Activated CD4-positive, alpha-beta T cell treated with anti-CD3 and anti-CD28 coated beads, Interleukin-2, amount 10 ng/mL, durations not matched to agents 24 days and 14 days (primary cell): ENCODE data around the gene HSFX4. TPM values are rescaled to one million over a fixed set of nuclear protein-coding genes. Genes with fewer than 3 reads are reported as not detected.
"Not testable (repeated sequence)": the region's sequence is repeated elsewhere in the genome, so short reads cannot be mapped to it uniquely, and the experiment has no call there.

Experiments
- DNase-seq: peaks from one replicate; pipeline ENCODE4 v3.0.0; 2022
- H3K27ac Mint-ChIP-seq: one replicate; pipeline ENCODE4 v1.8.0; 2022; ENCODE audit warnings: mild to moderate bottlenecking, mixed read lengths
- H3K27me3 Mint-ChIP-seq: one replicate; pipeline ENCODE4 v1.8.0; 2022; ENCODE audit warnings: mixed read lengths
- H3K36me3 Mint-ChIP-seq: one replicate; pipeline ENCODE4 v1.8.0; 2022; ENCODE audit warnings: low read depth, mild to moderate bottlenecking, mixed read lengths
- H3K4me1 Mint-ChIP-seq: one replicate; pipeline ENCODE4 v1.8.0; 2021; ENCODE audit warnings: mixed read lengths
- H3K4me3 Mint-ChIP-seq: one replicate; pipeline ENCODE4 v1.8.0; 2022; ENCODE audit warnings: mild to moderate bottlenecking, moderate library complexity, mixed read lengths
- H3K9me3 Mint-ChIP-seq: one replicate; pipeline ENCODE4 v1.8.0; 2021; ENCODE audit warnings: mixed read lengths
- intact Hi-C: fragments of 100-400 bp; cut with micrococcal nuclease; formaldehyde crosslinking; loops from one replicate; pipeline ENCODE4 v1.15.1; 2023
- total RNA-seq: library from RNA; stranded (reverse); gene quantifications from 2 replicates; pipeline ENCODE4 v1.2.3, GENCODE V29; 2022

HSFX4 gene
- total RNA-seq, 1 donor from 2014 or later, result not detected

DNA sequence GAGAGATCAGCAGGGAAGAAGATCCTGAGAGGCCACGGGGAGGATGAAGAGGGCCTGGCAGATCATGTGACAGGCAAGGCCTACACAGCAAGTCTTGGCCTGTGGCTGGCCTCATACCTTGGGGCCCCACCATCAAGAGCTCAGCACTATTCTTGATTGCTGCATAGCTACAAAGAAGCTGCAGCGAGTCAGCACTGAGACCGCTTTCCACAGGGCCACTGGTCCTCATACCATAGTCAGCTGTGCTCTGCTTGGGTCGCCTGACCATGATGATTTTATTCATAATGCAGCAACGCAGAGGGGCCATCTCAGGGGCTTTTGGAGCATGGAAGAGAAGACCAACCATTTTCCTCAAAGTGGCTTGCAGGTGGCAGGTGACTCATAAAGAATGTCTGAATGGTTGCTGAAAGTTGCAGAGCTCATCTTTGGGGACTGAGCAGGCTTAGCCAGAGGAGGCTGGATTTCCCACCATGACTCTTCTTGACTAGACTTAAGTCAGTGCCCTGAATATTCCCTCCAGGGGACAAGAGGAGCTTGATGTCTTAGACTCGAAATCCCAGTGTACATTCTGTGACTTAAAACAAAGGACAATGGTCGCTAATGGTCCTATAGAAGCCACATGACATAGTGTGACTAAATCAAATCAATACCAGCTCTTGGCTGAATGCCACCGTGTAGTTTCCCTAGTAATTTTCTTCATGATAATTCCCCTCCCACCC, 2.0 kb upstream of the HSFX4 start:
- H3K36me3 Mint-ChIP-seq, H3K4me3 Mint-ChIP-seq, H3K27ac Mint-ChIP-seq, DNase-seq, H3K27me3 Mint-ChIP-seq, intact Hi-C loops, H3K9me3 Mint-ChIP-seq, H3K4me1 Mint-ChIP-seq: not testable (repeated sequence)

DNA sequence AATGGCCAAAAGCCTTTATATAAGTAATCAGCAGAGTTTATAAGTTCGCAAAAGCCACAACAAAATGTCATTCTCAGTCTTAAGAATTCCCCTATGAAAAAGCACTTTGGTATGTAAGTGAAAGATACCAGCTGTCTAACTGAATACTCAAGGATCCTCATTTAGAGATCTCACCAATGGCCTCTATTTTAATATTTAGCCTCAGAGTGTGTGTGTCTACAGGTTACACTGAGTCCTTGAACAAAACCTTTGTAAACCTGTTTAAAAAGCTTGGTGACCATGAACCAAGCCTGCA, 1.5 kb upstream of the HSFX4 start:
- H3K4me1 Mint-ChIP-seq, H3K9me3 Mint-ChIP-seq, H3K27ac Mint-ChIP-seq, H3K27me3 Mint-ChIP-seq, DNase-seq, H3K4me3 Mint-ChIP-seq, H3K36me3 Mint-ChIP-seq, intact Hi-C loops: not testable (repeated sequence)

DNA sequence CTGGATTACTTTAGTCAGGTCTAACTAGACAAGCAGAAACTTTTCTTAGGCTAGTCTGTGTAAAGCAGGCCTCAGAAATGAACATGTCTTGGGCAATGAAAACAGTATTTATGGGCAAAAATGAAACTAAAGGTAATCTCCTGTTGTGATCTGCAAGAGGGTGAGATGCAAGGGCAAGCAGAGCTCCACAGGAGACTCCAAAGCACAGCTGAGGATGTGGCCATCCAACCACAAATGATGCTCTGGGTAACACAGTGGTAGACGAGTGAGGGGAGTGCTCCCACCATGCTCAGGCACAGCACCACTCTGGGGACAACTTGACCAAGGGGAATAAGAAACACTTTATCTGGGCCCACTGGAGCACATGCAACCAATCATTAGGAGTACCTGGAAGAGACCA, 738 bp upstream of the HSFX4 start:
- intact Hi-C loops, result not testable (repeated sequence)
- H3K27ac Mint-ChIP-seq, result peak overlapping the region; percentile 80

GRCh38 chrX:149931355-149931754, 2.0 kb downstream of the HSFX4 start:
- H3K9me3 Mint-ChIP-seq, H3K4me3 Mint-ChIP-seq, H3K27me3 Mint-ChIP-seq, intact Hi-C loops, H3K4me1 Mint-ChIP-seq, H3K36me3 Mint-ChIP-seq, H3K27ac Mint-ChIP-seq: not testable (repeated sequence)
- DNase-seq, result peak; percentile 32

More for the DNA sequence above, 738 bp upstream of the HSFX4 start:
- H3K4me3 Mint-ChIP-seq, H3K36me3 Mint-ChIP-seq, H3K9me3 Mint-ChIP-seq, H3K4me1 Mint-ChIP-seq, H3K27me3 Mint-ChIP-seq: not testable (repeated sequence)
- DNase-seq, result peak; percentile 76

GRCh38 chrX:149932150-149932549, 2.8 kb downstream of the HSFX4 start:
- H3K9me3 Mint-ChIP-seq, H3K4me3 Mint-ChIP-seq, H3K4me1 Mint-ChIP-seq, H3K36me3 Mint-ChIP-seq, H3K27ac Mint-ChIP-seq, H3K27me3 Mint-ChIP-seq, intact Hi-C loops: not testable (repeated sequence)
- DNase-seq, result peak; percentile 3

DNA sequence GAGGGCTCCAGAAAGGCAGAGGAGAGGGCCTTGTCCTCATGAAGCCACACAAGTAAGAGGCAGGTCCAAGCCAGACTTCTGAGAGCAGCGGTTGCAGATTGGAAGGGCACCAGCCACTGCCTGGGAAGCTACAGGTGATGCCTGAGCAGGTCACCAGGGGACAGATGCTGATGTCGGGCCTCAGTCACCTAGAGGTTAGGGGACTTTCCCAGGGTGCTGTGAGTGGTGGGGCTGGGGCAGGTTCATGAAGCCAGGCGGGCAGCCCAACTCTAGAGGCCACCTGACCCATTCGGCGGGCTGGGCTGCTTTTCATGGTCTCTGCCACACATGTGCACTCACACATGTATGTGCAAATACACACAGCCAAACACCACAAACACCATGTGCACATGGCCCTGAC, 3.6 kb downstream of the HSFX4 start:
- DNase-seq, H3K27me3 Mint-ChIP-seq, H3K27ac Mint-ChIP-seq, H3K9me3 Mint-ChIP-seq, H3K4me3 Mint-ChIP-seq, intact Hi-C loops, H3K4me1 Mint-ChIP-seq: not testable (repeated sequence)
- peaks cover 12% of the 10 kb centered on the region for H3K36me3 Mint-ChIP-seq

DNA sequence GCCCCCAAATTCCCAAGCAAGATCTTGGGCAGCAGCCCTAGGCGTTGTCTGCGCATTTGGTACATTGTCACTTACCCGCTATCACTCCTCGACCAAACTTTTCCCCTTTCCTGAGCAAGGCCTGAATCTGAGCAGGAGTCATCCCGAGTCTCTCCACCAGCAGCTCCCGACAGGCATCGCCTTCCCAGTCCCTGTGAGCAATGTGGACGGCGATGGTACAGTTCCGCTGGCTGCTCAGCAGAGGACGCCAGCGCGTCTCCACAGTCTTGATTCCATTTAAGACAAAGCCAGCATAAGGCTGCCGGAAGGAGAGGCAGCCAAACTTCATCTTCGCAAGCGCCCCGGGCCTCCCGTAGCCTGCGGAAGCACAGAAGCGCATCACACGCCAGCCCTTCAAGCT, 4.2 kb downstream of the HSFX4 start:
- intact Hi-C loops, H3K27ac Mint-ChIP-seq, H3K27me3 Mint-ChIP-seq, H3K9me3 Mint-ChIP-seq, H3K4me3 Mint-ChIP-seq, H3K4me1 Mint-ChIP-seq: not testable (repeated sequence)
- peak; percentile 46 for DNase-seq
- peaks cover 12% of the 10 kb centered on the region for H3K36me3 Mint-ChIP-seq

DNA sequence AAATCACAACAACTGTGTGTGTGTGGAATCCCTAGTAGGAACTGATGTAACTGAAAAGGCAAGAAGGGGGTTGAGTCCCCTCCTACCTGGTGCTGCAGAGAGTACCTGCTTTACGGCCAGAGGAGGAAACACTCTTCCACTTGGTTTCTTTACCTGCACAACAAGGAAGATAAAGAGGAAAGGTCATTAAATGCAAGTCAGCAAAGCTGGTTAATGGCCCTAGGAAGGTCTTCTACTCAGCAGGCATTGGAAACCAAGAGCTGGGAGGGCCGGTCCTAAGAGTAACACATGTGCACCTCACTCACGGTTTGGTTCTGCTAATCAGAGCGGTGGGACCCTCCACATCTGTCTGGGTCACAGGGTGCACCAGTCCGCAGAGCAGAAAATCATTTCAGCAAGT, 8.0 kb downstream of the HSFX4 start:
- H3K9me3 Mint-ChIP-seq, H3K27me3 Mint-ChIP-seq, DNase-seq, H3K36me3 Mint-ChIP-seq, intact Hi-C loops: not testable (repeated sequence)
- H3K27ac Mint-ChIP-seq, result peak overlapping the region; percentile 97
- H3K4me3 Mint-ChIP-seq, result peak overlapping the region; percentile 84
- H3K4me1 Mint-ChIP-seq, result peaks cover 10% of the 10 kb centered on the region

DNA sequence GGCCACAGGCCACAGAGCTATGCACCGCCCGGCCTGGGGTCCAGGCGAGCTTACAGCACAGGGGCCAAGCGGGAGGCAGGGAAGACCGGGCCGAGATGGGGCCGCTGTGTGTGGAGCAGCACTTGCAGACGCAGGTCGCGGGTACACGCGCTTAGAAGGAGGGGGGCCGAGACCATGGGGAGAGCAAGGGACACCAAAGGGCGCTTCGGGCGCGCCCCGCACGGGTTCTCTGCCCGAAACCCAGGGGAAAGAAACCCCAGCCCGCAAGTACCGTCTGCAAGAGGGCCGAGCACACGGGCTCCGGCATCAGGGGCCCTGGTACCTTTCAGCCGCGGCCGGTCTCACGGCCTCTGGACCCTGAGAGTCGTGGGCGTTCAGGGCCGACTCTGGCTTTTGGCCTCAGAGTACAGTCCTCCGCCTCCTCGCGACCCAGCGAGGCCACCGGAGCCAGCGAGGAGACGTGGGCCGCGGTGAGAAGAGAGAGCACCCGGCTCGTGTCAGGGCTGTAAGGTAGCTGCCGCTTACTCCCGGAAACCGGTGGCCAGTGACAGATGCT, 8.6 kb downstream of the HSFX4 start:
- Mint-ChIP-seq H3K27me3 (no peaks in the 10 kb centered on the region), H3K4me1 (peaks cover 10% of the 10 kb centered on the region), H3K36me3 (peaks cover 9% of the 10 kb centered on the region), H3K9me3 (no peaks in the 10 kb centered on the region), H3K4me3 (peak overlapping the region; percentile 84), H3K27ac (peak overlapping the region; percentile 97)
- intact Hi-C loops, result no loop called here
- DNase-seq, result no peak

GRCh38 chrX:149938427-149938880, 9.1 kb downstream of the HSFX4 start, which contains the start of gene EOLA2:
EOLA2 (minus strand) TSS chrX:149938491; CDS start chrX:149933874, 4,617 bp downstream.
- Mint-ChIP-seq H3K4me1 (peaks cover 10% of the 10 kb centered on the region), H3K27ac (peak within 1 kb of the TSS; percentile 97), H3K36me3 (peaks cover 9% of the 10 kb centered on the region), H3K27me3 (no peaks in the 10 kb centered on the region), H3K9me3 (no peaks in the 10 kb centered on the region), H3K4me3 (peak within 1 kb of the TSS; percentile 92)
- peak; percentile 97 for DNase-seq
- intact Hi-C loops, result no loop called here

DNA sequence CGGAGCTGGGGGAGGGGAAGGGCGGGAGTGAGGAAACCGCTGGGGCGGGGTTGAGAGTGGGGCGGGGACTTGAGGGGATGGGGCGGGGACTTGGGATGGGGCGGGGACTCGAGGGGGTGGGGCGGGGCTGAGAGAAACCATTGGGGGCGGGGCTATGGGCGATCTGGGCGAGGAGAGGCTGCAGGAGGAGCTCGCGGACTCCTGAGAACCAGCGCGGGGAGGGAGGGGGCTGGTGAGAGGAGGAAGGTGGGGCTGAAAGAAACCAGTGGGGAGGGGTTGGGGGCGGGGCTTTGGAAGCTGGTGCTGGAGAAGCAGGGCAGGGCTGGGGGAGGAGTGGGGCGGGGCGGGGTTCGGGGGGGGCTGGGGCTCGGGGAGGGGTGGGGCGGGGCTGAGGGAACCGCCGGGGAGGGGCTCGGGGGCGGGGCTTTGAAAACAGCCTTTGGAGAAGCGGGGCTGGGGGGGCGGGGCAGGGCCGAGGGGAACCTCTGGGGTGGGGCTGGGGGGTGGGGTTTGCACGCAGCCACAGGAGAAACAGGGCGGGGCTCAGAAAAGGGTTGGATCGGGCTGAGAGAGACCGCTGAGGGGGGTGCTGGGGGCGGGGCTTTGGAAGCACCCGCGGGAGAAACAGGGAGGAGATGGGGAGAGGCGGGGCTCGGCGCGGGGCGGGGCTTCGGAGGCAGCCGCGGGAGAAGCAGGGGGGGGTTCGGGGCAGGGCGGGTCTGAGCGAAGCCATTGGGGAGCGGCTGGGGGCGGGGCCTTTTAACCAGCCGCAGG, 9.7 kb downstream of the HSFX4 start:
- intact Hi-C loops, result no loop called here
- H3K27me3 Mint-ChIP-seq, result no peaks in the 10 kb centered on the region
- H3K4me1 Mint-ChIP-seq, result peaks cover 10% of the 10 kb centered on the region
- peaks cover 9% of the 10 kb centered on the region for H3K36me3 Mint-ChIP-seq
- peak; percentile 96 for DNase-seq
- peak overlapping the region; percentile 92 for H3K4me3 Mint-ChIP-seq
- peak overlapping the region; percentile 97 for H3K27ac Mint-ChIP-seq
- no peaks in the 10 kb centered on the region for H3K9me3 Mint-ChIP-seq

- Mint-ChIP-seq H3K4me3 (peak overlapping the region; percentile 92), H3K9me3 (no peaks in the 10 kb centered on the region), H3K4me1 (peaks cover 8% of the 10 kb centered on the region), H3K27ac (peak overlapping the region; percentile 95), H3K27me3 (no peaks in the 10 kb centered on the region), H3K36me3 (peaks cover 8% of the 10 kb centered on the region)
- DNase-seq, result no peak
- intact Hi-C loops, result no loop called here
Measured at GRCh38 chrX:149939655-149939904, 10.2 kb downstream of the HSFX4 start.

GRCh38 chrX:149939905-149940673, 10.7 kb downstream of the HSFX4 start:
- DNase-seq, result peak; percentile 97
- peaks cover 10% of the 10 kb centered on the region for H3K36me3 Mint-ChIP-seq
- H3K4me3 Mint-ChIP-seq, result peak overlapping the region; percentile 92
- intact Hi-C loops, result no loop called here
- H3K9me3 Mint-ChIP-seq, result no peaks in the 10 kb centered on the region
- H3K4me1 Mint-ChIP-seq, result peaks cover 8% of the 10 kb centered on the region
- peak overlapping the region; percentile 95 for H3K27ac Mint-ChIP-seq
- H3K27me3 Mint-ChIP-seq, result no peaks in the 10 kb centered on the region

DNA sequence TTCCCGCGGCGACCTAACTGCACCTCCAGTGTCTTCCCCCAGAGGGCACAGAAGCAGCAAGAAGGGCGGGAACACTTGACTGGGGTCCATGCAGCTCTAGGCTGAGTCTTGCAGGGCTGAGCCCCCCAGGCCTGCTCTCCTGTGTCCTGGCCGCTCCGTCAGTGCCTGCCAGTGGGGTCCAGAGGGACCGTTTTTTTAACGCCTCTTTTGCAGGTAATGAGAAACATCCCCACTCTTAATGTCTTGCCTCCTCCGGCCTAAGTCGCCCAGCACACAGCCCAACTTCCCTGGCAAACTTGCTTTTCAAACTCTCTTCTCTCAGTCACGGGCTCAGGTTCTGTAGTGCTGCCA, 11.3 kb downstream of the HSFX4 start:
- H3K36me3 Mint-ChIP-seq, DNase-seq, H3K4me1 Mint-ChIP-seq, H3K9me3 Mint-ChIP-seq, intact Hi-C loops, H3K27me3 Mint-ChIP-seq: not testable (repeated sequence)
- Mint-ChIP-seq H3K4me3 (peak overlapping the region; percentile 92), H3K27ac (peak overlapping the region; percentile 95)
